Measurements from ENCODE around the gene USHBP1. TPM values are rescaled to one million over a fixed set of nuclear protein-coding genes. Genes with fewer than 3 reads are reported as not detected.
A peak's percentile ranks its signal among the peaks of the same experiment; 100 is the strongest.

Gene USHBP1
- total RNA-seq, 1 experiment from 2014 or later, result 6.4 TPM

DNA sequence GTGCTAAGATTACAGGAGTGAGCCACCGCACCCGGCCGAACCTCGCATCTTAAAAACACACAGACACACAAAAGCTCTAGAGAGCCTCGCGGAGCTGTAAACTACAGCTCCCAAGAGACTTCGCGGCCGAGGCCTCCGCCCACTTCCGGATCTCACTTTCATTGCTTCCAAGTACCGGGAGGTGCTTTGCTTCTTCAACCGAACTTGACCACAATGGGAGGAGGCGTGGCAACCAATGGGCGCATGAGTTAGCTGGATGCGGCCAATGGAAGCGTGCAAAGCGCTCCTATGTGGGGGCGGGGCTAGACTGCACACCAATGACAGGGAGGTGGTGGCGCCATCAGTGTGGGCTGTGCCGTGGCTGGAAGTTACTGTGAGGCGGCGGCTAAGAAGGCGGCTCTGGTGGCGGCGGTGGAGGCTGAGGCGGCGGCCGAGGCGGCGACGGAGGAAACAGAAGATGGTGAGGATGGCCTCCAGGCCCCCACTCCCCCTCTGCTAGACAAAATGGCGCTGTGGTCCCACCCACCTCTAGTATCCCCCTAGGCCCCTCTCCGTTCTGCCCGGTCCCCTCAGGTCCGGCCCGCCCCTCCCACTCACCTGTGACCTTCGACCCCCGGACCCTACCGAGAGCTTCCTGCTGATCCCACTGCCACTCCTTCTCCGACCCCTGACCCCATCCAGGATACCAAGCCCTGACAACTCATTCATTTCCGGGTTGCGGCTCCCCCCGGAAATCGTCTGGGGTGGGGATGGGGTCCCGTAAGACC, 44.8 kb upstream of the USHBP1 start, which contains the start of gene DDA1:
Gene DDA1, plus strand, starts transcription at position 366 of the 767 bp plus-strand sequence. Its CDS starts 92 bp downstream, at position 458.
- H3K9me3 ChIP-seq (ENCODE audit: control insufficient read depth, low read depth, low read length), result no peaks in the 10 kb centered on the region
- no peak within 1 kb of the TSS for H2BK12ac ChIP-seq (ENCODE audit: insufficient read length, low read depth, low read length)
- peaks cover 11% of the 10 kb centered on the region for H3K23me2 ChIP-seq (ENCODE audit: insufficient read length, low read depth, low read length, poor library complexity, severe bottlenecking)
- no peak within 1 kb of the TSS for H3K14ac ChIP-seq (ENCODE audit: insufficient read depth, low read length)
- Mint-ChIP-seq H3K27ac (peak within 1 kb of the TSS; percentile 88 to 98 (median 95); a peak in 6 of 7 replicates), H3K9me3 (no peaks in the 10 kb centered on the region), H3K4me3 (peak within 1 kb of the TSS; percentile 94 to 95), H3K4me1 (peaks cover 22 to 31% of the 10 kb centered on the region in 2 experiments), H3K27me3 (ENCODE audit: low read depth) (no peaks in the 10 kb centered on the region; the same call in 1 of the 2 replicates), H3K36me3 (ENCODE audit: insufficient read depth in 1 of 3, low read depth in 3 of 3) (peaks cover 9 to 18% (median 17%) of the 10 kb centered on the region in 3 experiments; a peak in 6 of 7 replicates)
- TF ChIP-seq, protein P1, sequence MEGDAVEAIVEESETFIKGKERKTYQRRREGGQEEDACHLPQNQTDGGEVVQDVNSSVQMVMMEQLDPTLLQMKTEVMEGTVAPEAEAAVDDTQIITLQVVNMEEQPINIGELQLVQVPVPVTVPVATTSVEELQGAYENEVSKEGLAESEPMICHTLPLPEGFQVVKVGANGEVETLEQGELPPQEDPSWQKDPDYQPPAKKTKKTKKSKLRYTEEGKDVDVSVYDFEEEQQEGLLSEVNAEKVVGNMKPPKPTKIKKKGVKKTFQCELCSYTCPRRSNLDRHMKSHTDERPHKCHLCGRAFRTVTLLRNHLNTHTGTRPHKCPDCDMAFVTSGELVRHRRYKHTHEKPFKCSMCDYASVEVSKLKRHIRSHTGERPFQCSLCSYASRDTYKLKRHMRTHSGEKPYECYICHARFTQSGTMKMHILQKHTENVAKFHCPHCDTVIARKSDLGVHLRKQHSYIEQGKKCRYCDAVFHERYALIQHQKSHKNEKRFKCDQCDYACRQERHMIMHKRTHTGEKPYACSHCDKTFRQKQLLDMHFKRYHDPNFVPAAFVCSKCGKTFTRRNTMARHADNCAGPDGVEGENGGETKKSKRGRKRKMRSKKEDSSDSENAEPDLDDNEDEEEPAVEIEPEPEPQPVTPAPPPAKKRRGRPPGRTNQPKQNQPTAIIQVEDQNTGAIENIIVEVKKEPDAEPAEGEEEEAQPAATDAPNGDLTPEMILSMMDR (conservative IDR thresholded peaks at IDR 0.05), result no peak
- H3T11ph ChIP-seq (ENCODE audit: low read length), result no peak within 1 kb of the TSS
- no peak within 1 kb of the TSS for H2AFZ ChIP-seq (ENCODE audit: low read length)
- H3K27me3 ChIP-seq (ENCODE audit: insufficient read depth, low read length), result no peaks in the 10 kb centered on the region
- H2BK5ac ChIP-seq (ENCODE audit: insufficient read length, low read length), result no peak within 1 kb of the TSS
- H2AK5ac ChIP-seq (ENCODE audit: insufficient read length, low read length), result no peak within 1 kb of the TSS
- no peak within 1 kb of the TSS for H4K91ac ChIP-seq (ENCODE audit: insufficient read length, low read depth, low read length)
- no peaks in the 10 kb centered on the region; the same call in 1 of the 2 replicates for H3K4me1 ChIP-seq (ENCODE audit: insufficient read depth, low read length)
- H3K18ac ChIP-seq (ENCODE audit: insufficient read length, low read depth, low read length), result no peak within 1 kb of the TSS
- no peak within 1 kb of the TSS for H2BK15ac ChIP-seq (ENCODE audit: low read depth, low read length)
- no peak within 1 kb of the TSS for H3K56ac ChIP-seq (ENCODE audit: insufficient read length, low read depth, low read length)
- no peak within 1 kb of the TSS for H4K8ac ChIP-seq (replicated peaks; ENCODE audit: insufficient read length, low read depth, low read length)
- peaks cover 7% of the 10 kb centered on the region; the same call in 1 of the 2 replicates for H3K79me2 ChIP-seq (ENCODE audit: insufficient read depth, low read length)
- H3K79me1 ChIP-seq (ENCODE audit: insufficient read depth, low read depth, low read length, poor library complexity, severe bottlenecking), result peaks cover 6% of the 10 kb centered on the region
- no peaks in the 10 kb centered on the region for H4K20me1 ChIP-seq (ENCODE audit: control insufficient read depth, insufficient read depth, insufficient read length)
- peak within 1 kb of the TSS; percentile 73 for H3K4me2 ChIP-seq (ENCODE audit: insufficient read depth, insufficient read length, low read length)
- peak within 1 kb of the TSS; percentile 32 for H3K9ac ChIP-seq (ENCODE audit: extremely low read depth, insufficient read length, low read length)
- no peak within 1 kb of the TSS for H3K23ac ChIP-seq (ENCODE audit: insufficient read length, low read depth, low read length)
- H2BK120ac ChIP-seq (ENCODE audit: low read depth, low read length, poor library complexity, severe bottlenecking), result no peak within 1 kb of the TSS
- H3K4ac ChIP-seq (ENCODE audit: low read depth, low read length), result no peak within 1 kb of the TSS
- no peak within 1 kb of the TSS for H2BK20ac ChIP-seq (ENCODE audit: low read depth, low read length, poor library complexity, severe bottlenecking)
- H3K27ac ChIP-seq (ENCODE audit: insufficient read length, low read depth, low read length), result no peak within 1 kb of the TSS
- H4K5ac ChIP-seq (ENCODE audit: insufficient read length, low read depth, low read length), result no peak within 1 kb of the TSS
- DNase-seq, result peak; percentile 100
- no CpG with 5 or more reads among the region's 46 CpGs for WGBS (ENCODE audit: extremely low coverage, insufficient read length, low lambda C conversion rate)

Data from H9 (cell line).